Muscle of leg (tissue), 11 donors: ENCODE data around the gene HIPK3. TPM values are rescaled to one million over a fixed set of nuclear protein-coding genes. Genes with fewer than 3 reads are reported as not detected.

Experiments
- DNase-seq: peaks from one replicate; pipeline ENCODE4 v3.0.0; 2013
- H3K27ac ChIP-seq: one replicate; pipeline ENCODE4 v1.5.1; 2013; ENCODE audit warnings: mild to moderate bottlenecking, low read length, control low read depth
- H3K27me3 ChIP-seq: one replicate; pipeline ENCODE4 v1.6.1; 2013; ENCODE audit warnings: low read length; ENCODE audit not compliant: control insufficient read depth, insufficient read depth
- H3K36me3 ChIP-seq: one replicate; pipeline ENCODE4 v1.6.1; 2013; ENCODE audit warnings: low read length; ENCODE audit not compliant: control insufficient read depth, insufficient read depth
- H3K4me1 ChIP-seq: one replicate; pipeline ENCODE4 v1.6.1; 2013; ENCODE audit warnings: low read length; ENCODE audit not compliant: control insufficient read depth, insufficient read depth
- H3K4me3 ChIP-seq: one replicate; pipeline ENCODE4 v1.5.1; 2013; ENCODE audit warnings: low read length, control low read depth
- H3K9me3 ChIP-seq: replicated peaks from 2 replicates; pipeline ENCODE4 v1.6.1; 2013; ENCODE audit warnings: low read depth, low read length; ENCODE audit not compliant: control insufficient read depth
- WGBS: methylation state at CpG from one replicate; pipeline ENCODE4 v1.1.5; 2013; ENCODE audit warnings: missing lambda C conversion rate; ENCODE audit not compliant: insufficient coverage; 5-methylcytosine and 5-hydroxymethylcytosine counted together
- polyA plus RNA-seq, 8 donors: library from polyadenylated mRNA; unstranded; fragments of 120-200 nt; gene quantifications; one replicate each; pipeline versions ENCODE4 v1.2.1 to v1.2.3, GENCODE V29; 2013; ENCODE audit warnings: inconsistent platforms in 1 of 8, low replicate concordance in 1 of 8; ENCODE audit not compliant: insufficient read length in 8 of 8, insufficient read depth in 1 of 8
- total RNA-seq: library from RNA; stranded (reverse); fragments of 120-200 nt; gene quantifications from one replicate; pipeline ENCODE4 v1.2.4, GENCODE V29; 2013

HIPK3 gene
- total and polyA plus RNA-seq, 9 donors = 47.4 to 189 (median 74.3) TPM

GRCh38 chr11:33320016-33320813, 63.0 kb downstream of the HIPK3 start:
- WGBS = 50% methylated on average over 1 of the region's 1 CpG
- Histone ChIP-seq H3K27me3 (no peaks in the 10 kb centered on the region), H3K27ac (no peak overlapping the region), H3K36me3 (no peaks in the 10 kb centered on the region), H3K9me3 (no peaks in the 10 kb centered on the region), H3K4me1 (peaks cover 3% of the 10 kb centered on the region), H3K4me3 (no peak overlapping the region)
- DNase-seq = no peak

DNA sequence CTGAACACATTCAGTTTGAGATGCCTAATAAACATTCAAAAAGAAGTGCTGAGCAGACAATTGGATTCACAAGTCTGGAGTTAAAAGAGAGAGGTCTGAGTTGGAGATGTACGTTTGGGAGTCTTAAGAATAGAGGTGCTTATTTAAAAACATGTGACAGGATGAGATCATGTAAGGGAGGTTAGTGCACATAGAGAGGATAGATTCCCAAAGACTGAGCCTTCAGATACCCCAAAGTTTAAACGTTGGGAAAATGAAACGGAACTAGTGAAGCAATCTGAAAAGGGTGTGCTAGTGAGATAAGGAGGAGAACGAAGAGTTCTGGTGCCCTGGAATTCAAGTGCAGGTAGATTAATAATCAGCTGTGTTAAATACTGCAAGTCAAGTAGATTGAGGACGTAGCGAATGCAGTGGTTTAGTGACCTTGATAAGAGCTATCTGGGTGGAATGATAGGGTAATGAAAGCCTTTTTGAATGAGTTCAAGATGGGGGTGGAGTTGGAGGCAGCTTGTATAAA, 63.7 kb downstream of the HIPK3 start:
- no peak for DNase-seq

GRCh38 chr11:33321422-33321821, 64.2 kb downstream of the HIPK3 start:
- Histone ChIP-seq H3K27ac (no peak overlapping the region), H3K4me3 (no peak overlapping the region), H3K9me3 (no peaks in the 10 kb centered on the region), H3K4me1 (peaks cover 3% of the 10 kb centered on the region), H3K27me3 (no peaks in the 10 kb centered on the region), H3K36me3 (no peaks in the 10 kb centered on the region)
- DNase-seq = no peak

More for the DNA sequence above, 63.7 kb downstream of the HIPK3 start:
- 72% methylated on average over 6 of the region's 6 CpGs for WGBS
- H3K27me3 ChIP-seq = no peaks in the 10 kb centered on the region
- H3K4me1 ChIP-seq = peaks cover 3% of the 10 kb centered on the region
- no peak overlapping the region for H3K4me3 ChIP-seq
- H3K27ac ChIP-seq = no peak overlapping the region
- H3K9me3 ChIP-seq = no peaks in the 10 kb centered on the region
- no peaks in the 10 kb centered on the region for H3K36me3 ChIP-seq

DNA sequence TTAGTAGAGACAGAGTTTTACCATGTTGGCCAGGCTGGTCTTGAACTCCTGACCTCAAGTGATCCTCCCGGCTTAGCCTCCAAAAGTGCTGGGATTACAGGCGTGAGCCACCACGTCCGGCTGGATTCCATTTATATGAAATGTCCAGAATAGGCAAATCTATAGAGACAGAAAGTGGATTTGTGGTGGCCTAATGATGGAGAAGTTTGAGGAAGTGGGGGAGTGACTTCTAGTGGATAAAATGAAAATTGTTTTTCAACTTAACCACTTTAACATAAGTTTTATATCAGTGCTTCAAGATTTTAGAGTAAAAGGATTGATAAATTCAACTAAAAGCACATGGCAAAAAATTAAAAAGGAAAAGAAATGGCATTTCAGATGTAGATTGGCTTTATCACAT, 66.2 kb downstream of the HIPK3 start:
- DNase-seq = no peak
- no peaks in the 10 kb centered on the region for H3K36me3 ChIP-seq
- H3K27me3 ChIP-seq = no peaks in the 10 kb centered on the region
- H3K27ac ChIP-seq = no peak overlapping the region
- peaks cover 3% of the 10 kb centered on the region for H3K4me1 ChIP-seq
- H3K4me3 ChIP-seq = no peak overlapping the region
- 100% methylated on average over 2 of the region's 4 CpGs for WGBS
- no peaks in the 10 kb centered on the region for H3K9me3 ChIP-seq

DNA sequence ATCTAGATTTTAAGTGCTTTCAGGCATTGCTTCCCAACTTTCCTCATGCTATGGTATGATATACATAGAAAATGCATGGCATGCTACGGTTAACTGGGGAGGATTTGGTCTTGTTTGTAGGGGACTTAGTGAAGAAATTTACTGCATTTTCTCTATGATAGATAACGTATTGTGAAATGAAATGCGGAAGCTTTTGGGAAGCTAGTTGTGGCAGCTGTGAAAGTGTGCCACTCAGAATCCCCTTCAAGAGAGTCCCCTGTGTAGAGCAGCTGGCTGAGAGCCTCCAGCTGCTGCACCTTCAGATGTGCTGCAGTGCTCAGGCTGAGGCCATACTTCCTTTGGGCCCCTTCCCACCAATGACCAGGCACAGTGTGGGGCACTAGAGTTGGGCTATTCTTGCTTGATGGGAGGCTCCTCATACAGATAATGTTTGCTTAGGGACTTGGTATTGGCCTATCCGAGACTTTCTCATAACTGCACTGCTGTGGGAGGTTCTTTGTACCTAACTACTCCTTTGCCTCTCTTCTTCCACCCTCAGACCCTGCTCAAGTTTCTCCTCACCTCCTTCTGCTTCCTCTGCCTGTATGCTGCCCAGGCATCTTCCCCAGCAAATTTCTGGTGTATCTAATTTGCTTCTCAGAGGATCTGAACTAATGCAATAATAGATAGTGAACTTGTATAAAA, 67.3 kb downstream of the HIPK3 start:
- DNase-seq = no peak
- Histone ChIP-seq H3K9me3 (no peaks in the 10 kb centered on the region), H3K4me3 (no peak overlapping the region), H3K4me1 (peaks cover 3% of the 10 kb centered on the region), H3K27me3 (no peaks in the 10 kb centered on the region), H3K36me3 (no peaks in the 10 kb centered on the region), H3K27ac (peak overlapping the region; percentile 23)
- 40% methylated on average over 1 of the region's 4 CpGs for WGBS

DNA sequence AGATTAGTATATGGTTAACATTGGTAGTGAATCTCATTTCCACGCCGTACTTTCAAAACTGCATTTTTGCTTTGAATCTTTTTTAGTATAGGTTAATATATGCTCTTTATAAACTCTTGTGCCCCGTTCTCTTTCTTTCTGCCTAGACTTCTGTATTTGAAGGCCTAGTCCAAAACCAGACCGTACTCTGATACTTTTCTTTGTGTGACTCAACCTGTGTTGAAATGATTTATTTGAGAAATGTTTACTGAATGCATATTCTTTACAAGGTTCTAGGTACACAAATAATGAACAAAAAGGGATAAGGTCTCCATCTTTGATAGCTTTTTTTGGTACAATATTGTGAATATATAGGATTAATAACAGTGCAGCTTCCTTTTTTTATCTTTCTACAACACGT, 68.3 kb downstream of the HIPK3 start:
- Histone ChIP-seq H3K27ac (no peak overlapping the region), H3K9me3 (no peaks in the 10 kb centered on the region), H3K4me3 (no peak overlapping the region), H3K27me3 (no peaks in the 10 kb centered on the region), H3K36me3 (no peaks in the 10 kb centered on the region), H3K4me1 (peaks cover 3% of the 10 kb centered on the region)
- DNase-seq = no peak
- WGBS = no CpG with 5 or more reads among the region's 5 CpGs

DNA sequence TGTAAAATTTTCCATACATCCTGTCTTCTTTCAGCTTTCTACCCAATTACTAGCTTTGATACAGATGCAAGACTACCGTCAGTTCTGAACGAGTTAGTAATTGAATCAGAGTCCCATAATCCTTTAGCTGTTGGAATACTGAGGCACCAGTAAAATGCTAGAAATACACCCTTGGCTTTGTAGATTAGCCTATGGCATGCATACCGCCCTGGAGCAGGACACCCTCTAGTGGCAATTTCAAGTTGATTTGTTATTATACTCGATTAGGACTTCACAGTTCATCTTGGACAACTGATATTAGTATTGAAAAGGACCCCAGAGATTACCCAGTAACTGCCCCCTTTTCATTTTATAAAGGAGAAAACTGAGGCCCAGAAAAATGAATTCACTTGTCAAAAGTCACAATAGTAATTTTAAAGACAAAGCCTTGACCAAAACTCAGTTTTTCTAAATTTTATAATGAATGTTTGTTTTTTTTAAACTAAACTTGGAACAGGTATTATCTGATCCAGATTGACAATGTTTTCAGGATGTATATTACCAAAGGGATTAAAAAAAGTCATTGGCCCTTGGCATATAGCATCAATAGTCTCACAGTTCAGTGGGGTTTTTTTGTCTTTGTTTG, 72.6 kb downstream of the HIPK3 start:
- H3K9me3 ChIP-seq = no peaks in the 10 kb centered on the region
- H3K4me3 ChIP-seq = no peak overlapping the region
- no peaks in the 10 kb centered on the region for H3K4me1 ChIP-seq
- peaks cover 6% of the 10 kb centered on the region for H3K36me3 ChIP-seq
- DNase-seq = peak; percentile 68
- H3K27ac ChIP-seq = no peak overlapping the region
- H3K27me3 ChIP-seq = no peaks in the 10 kb centered on the region
- no CpG with 5 or more reads among the region's 4 CpGs for WGBS

DNA sequence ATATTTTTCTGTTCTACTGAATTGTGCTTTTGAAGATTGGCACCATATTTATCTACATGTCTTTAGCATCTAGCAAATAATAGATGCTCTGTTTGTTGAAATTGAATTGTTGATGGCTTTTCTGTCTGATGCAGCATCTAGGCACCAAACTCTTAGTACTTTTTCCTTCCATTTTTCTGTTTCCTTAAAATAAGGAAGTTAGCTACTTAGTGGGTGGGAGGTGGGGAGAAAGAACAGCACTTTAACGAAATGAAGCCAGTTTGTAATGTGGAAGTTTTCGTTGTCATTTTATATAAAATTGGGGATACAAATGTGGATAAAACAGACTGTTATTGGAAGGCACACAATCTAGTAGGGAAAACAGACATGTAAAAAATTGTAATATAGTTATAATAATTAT, 76.6 kb downstream of the HIPK3 start:
- no peaks in the 10 kb centered on the region for H3K27me3 ChIP-seq
- no peaks in the 10 kb centered on the region for H3K4me1 ChIP-seq
- H3K27ac ChIP-seq = no peak overlapping the region
- DNase-seq = no peak
- no peaks in the 10 kb centered on the region for H3K9me3 ChIP-seq
- H3K4me3 ChIP-seq = no peak overlapping the region
- peaks cover 6% of the 10 kb centered on the region for H3K36me3 ChIP-seq
- no CpG with 5 or more reads among the region's 2 CpGs for WGBS

- no peak overlapping the region for H3K27ac ChIP-seq
- H3K36me3 ChIP-seq = peaks cover 6% of the 10 kb centered on the region
- no peaks in the 10 kb centered on the region for H3K27me3 ChIP-seq
- no peaks in the 10 kb centered on the region for H3K9me3 ChIP-seq
- no peak for DNase-seq
- WGBS = 66% methylated on average over 2 of the region's 3 CpGs
- H3K4me3 ChIP-seq = no peak overlapping the region
- H3K4me1 ChIP-seq = no peaks in the 10 kb centered on the region
These were observed 77.4 kb downstream of the HIPK3 start for GRCh38 chr11:33334627-33335026.

- Histone ChIP-seq H3K27me3 (no peaks in the 10 kb centered on the region), H3K4me1 (no peaks in the 10 kb centered on the region), H3K4me3 (no peak overlapping the region), H3K9me3 (no peaks in the 10 kb centered on the region), H3K27ac (no peak overlapping the region), H3K36me3 (peaks cover 12% of the 10 kb centered on the region)
- no CpG with 5 or more reads among the region's 1 CpG for WGBS
- no peak for DNase-seq
These were observed 82.1 kb downstream of the HIPK3 start for GRCh38 chr11:33339247-33339646.
